ENCODE measurements around the gene SMIM31. TPM values are rescaled to one million over a fixed set of nuclear protein-coding genes. Genes with fewer than 3 reads are reported as not detected.

Gene SMIM31
- total RNA-seq, 2 donors from 2014 or later = 0.78 to 2.6 TPM

DNA sequence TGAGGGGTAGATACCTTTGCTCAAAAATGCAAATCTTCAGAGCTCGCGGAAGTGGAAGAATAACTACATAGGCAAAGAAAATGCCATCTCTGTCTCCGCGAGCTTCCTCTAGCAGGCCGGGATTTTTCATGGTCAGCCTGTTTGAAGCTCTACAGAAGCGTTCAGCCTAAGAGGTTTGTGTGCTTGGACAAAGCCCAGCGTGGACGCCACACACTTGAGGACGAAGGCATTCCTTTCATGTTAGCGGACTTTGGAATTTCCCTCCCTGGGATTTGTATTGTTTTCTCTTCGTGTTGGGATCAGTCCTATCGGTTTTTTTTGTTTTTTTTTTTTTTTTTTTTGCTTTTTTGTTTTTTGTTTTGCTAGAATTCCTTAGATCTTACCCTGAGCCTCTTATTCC, 53.7 kb downstream of the SMIM31 start:
- 35 to 44% methylated on average over 12 of the region's 12 CpGs for WGBS, 2 donors
- DNase-seq (no peak), ATAC-seq (no peak)
- no peak for TF ChIP-seq POLR2A (IDR thresholded peaks at IDR 0.05)
- TF ChIP-seq, protein P1, sequence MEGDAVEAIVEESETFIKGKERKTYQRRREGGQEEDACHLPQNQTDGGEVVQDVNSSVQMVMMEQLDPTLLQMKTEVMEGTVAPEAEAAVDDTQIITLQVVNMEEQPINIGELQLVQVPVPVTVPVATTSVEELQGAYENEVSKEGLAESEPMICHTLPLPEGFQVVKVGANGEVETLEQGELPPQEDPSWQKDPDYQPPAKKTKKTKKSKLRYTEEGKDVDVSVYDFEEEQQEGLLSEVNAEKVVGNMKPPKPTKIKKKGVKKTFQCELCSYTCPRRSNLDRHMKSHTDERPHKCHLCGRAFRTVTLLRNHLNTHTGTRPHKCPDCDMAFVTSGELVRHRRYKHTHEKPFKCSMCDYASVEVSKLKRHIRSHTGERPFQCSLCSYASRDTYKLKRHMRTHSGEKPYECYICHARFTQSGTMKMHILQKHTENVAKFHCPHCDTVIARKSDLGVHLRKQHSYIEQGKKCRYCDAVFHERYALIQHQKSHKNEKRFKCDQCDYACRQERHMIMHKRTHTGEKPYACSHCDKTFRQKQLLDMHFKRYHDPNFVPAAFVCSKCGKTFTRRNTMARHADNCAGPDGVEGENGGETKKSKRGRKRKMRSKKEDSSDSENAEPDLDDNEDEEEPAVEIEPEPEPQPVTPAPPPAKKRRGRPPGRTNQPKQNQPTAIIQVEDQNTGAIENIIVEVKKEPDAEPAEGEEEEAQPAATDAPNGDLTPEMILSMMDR (IDR thresholded peaks at IDR 0.05) = no peak
- H3K4me1 ChIP-seq = no peaks in the 10 kb centered on the region
- H3K27ac ChIP-seq = no peak overlapping the region
- intact Hi-C loops (cut with DNase I) = no loop called here
- no peaks in the 10 kb centered on the region for H3K36me3 ChIP-seq (replicated peaks in 1 of 2; ENCODE audit: insufficient read depth in 1 of 2, low read depth in 2 of 2)
- no peak overlapping the region for H3K4me3 ChIP-seq
- H3K9me3 ChIP-seq = no peaks in the 10 kb centered on the region
- no peaks in the 10 kb centered on the region for H3K27me3 ChIP-seq

DNA sequence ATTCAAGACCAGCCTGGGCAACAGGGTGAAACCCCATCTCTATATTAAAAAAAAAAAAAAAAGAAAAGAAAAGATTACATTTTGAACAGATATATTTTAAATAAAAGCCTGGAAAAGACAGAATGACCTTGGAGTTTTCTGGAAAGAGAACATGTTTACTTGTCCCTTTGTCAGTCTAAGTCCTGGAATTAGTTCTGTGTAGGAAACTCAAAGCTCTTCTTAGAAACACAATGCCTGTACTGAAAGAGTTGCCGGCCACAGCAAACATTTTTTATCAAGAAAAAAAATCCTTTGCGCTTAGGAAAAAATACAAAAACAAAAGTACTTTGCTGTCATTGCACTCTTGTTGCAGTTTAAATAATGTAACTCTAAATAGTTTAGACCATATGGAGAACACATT, 59.6 kb downstream of the SMIM31 start:
- WGBS, 2 donors = 27 to 38% methylated on average over 2 of the region's 2 CpGs
- DNase-seq = no peak
- Histone ChIP-seq H3K4me1 (no peaks in the 10 kb centered on the region), H3K9me3 (no peaks in the 10 kb centered on the region), H3K4me3 (no peak overlapping the region), H3K36me3 (replicated peaks in 1 of 2; ENCODE audit: insufficient read depth in 1 of 2, low read depth in 2 of 2) (no peaks in the 10 kb centered on the region), H3K27ac (no peak overlapping the region), H3K27me3 (no peaks in the 10 kb centered on the region)
- no peak for TF ChIP-seq POLR2A (IDR thresholded peaks at IDR 0.05)
- TF ChIP-seq, protein P1 (IDR thresholded peaks at IDR 0.05) = no peak
- no peak for ATAC-seq
- intact Hi-C loops (cut with DNase I) = no loop called here

DNA sequence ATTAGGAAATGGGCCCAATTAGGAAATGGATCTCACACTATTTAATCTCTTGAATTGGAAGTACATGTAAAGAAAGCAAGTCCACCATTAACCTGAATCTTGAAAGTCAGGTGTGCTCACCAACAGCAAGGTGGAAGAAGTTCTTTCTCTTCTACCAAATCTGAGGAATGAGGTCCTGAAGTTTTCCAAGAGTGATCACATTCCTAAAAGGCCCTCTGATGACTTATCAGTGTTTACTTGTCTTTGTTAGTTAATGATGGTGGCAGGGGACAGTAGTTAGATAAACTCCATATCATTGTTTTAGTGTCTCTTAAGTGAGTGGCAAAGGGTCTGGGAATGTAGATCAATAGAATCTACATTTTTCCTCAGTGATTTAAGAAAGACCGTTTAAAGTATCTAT, 61.8 kb downstream of the SMIM31 start:
- WGBS, 2 donors = 26 to 27% methylated on average over 1 of the region's 1 CpG
- TF ChIP-seq, protein P1 (IDR thresholded peaks at IDR 0.05) = no peak
- TF ChIP-seq POLR2A (IDR thresholded peaks at IDR 0.05) = no peak

DNA sequence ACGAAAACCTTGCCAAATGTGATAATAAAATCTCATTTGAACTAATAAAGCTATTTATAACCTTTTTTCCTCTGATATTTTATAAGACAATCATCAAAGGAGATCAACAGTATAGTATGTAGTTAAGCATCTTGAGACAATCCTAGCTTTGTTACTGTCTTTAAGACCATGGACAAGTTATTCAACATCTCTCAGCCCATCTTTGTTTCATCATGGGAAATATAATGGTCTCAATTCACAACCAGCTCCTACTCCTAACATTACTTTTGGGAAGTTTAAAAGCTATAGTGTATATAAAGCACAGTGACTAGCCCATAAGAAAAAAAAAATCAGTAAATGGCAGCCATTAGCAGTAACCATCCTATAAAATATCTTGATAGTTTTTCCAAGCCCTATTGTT, 65.4 kb downstream of the SMIM31 start:
- intact Hi-C loops (cut with DNase I) = no loop called here
- ATAC-seq (no peak), DNase-seq (no peak)
- WGBS, 2 donors = 71 to 80% methylated on average over 1 of the region's 1 CpG
- no peaks in the 10 kb centered on the region for H3K27me3 ChIP-seq
- no peak overlapping the region for H3K4me3 ChIP-seq
- H3K27ac ChIP-seq = no peak overlapping the region
- no peaks in the 10 kb centered on the region for H3K9me3 ChIP-seq
- TF ChIP-seq, protein P1 (IDR thresholded peaks at IDR 0.05) = no peak
- TF ChIP-seq POLR2A (IDR thresholded peaks at IDR 0.05) = no peak
- H3K36me3 ChIP-seq (replicated peaks in 1 of 2; ENCODE audit: insufficient read depth in 1 of 2, low read depth in 2 of 2) = no peaks in the 10 kb centered on the region
- H3K4me1 ChIP-seq = no peaks in the 10 kb centered on the region

More for the DNA sequence above, 61.8 kb downstream of the SMIM31 start:
- Histone ChIP-seq H3K36me3 (replicated peaks in 1 of 2; ENCODE audit: insufficient read depth in 1 of 2, low read depth in 2 of 2) (no peaks in the 10 kb centered on the region), H3K9me3 (no peaks in the 10 kb centered on the region), H3K27me3 (no peaks in the 10 kb centered on the region), H3K27ac (no peak overlapping the region), H3K4me3 (no peak overlapping the region), H3K4me1 (no peaks in the 10 kb centered on the region)
- DNase-seq (no peak), ATAC-seq (no peak)
- intact Hi-C loops (cut with DNase I) = no loop called here

DNA sequence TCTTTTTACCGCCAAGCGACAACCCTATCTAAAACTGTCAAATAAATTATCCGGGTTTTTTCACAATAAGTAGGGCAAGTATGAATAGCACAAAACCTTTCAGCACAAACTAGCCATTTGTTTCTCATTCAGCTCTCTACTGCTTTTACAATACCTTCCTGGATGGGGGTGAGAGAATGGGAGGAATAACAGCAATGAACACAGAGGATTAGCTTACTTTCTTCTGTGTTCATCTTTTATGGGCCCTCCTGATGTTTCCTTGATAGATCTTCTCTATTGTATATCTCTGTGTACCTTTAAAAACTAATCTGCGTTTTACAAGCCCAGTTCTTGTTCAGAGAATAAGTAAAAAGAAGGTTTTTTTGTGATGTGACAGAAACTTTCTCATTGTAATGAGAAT, 67.8 kb downstream of the SMIM31 start:
- 39 to 40% methylated on average over 4 of the region's 4 CpGs for WGBS, 2 donors
- ATAC-seq = no peak
- H3K9me3 ChIP-seq = no peaks in the 10 kb centered on the region
- H3K36me3 ChIP-seq (replicated peaks in 1 of 2; ENCODE audit: insufficient read depth in 1 of 2, low read depth in 2 of 2) = no peaks in the 10 kb centered on the region
- intact Hi-C loops (cut with DNase I) = no loop called here
- H3K4me1 ChIP-seq = no peaks in the 10 kb centered on the region
- no peak overlapping the region for H3K27ac ChIP-seq
- no peak for TF ChIP-seq POLR2A (IDR thresholded peaks at IDR 0.05)
- TF ChIP-seq, protein P1 (IDR thresholded peaks at IDR 0.05) = no peak
- no peaks in the 10 kb centered on the region for H3K27me3 ChIP-seq
- DNase-seq = no peak
- H3K4me3 ChIP-seq = no peak overlapping the region
